Adrenal gland (tissue), 12 donors: ENCODE data around the gene IL17RB. TPM values are rescaled to one million over a fixed set of nuclear protein-coding genes. Genes with fewer than 3 reads are reported as not detected.

Experiments
- DNase-seq, 7 donors: peaks; one replicate each; pipeline ENCODE4 v3.0.0-alpha.2; 2019 to 2020
- H3K27ac ChIP-seq, 5 donors: fragments of 200-600 bp; sonication (generic) in 4 of 5; 1 replicate in 3 of 5; 2 replicates in 2 of 5; pipeline versions ENCODE4 v1.5.1 to v1.8.0; 2016 to 2020; ENCODE audit warnings: mild to moderate bottlenecking in 1 of 5
- H3K27me3 ChIP-seq: fragments of 200-600 bp; 2 replicates; pipeline ENCODE4 v1.8.0; 2021
- H3K36me3 ChIP-seq, 2 donors: fragments of 200-600 bp; replicated peaks in 1 of 2; 1 replicate in 1 of 2; 2 replicates in 1 of 2; pipeline versions ENCODE4 v1.5.1 to v1.8.0; 2018 to 2022
- H3K4me1 ChIP-seq, 2 donors: fragments of 200-600 bp; replicated peaks in 1 of 2; 1 replicate in 1 of 2; 2 replicates in 1 of 2; pipeline versions ENCODE4 v1.5.1 to v1.8.0; 2018 to 2021
- H3K4me3 ChIP-seq, 4 donors: fragments of 200-600 bp; sonication (generic) in 3 of 4; one replicate each; pipeline ENCODE4 v1.5.1; 2016 to 2018
- H3K9me3 ChIP-seq, 3 donors: fragments of 200-600 bp; sonication (generic) in 1 of 3; replicated peaks in 1 of 3; 1 replicate in 2 of 3; 2 replicates in 1 of 3; pipeline versions ENCODE4 v1.5.1 to v1.8.0; 2016 to 2021
- POLR2A ChIP-seq, 2 donors: fragments of 450-650 bp; IDR thresholded peaks; one replicate each; pipeline ENCODE4 v1.6.1; 2017; ENCODE audit warnings: antibody characterized with exemption in 2 of 2, mild to moderate bottlenecking in 2 of 2, moderate library complexity in 1 of 2
- WGBS, 4 donors: extraction: QIAGEN DNeasy Blood & Tissue Kit in 2 of 4; methylation state at CpG; one replicate each; pipeline versions ENCODE4 v1.1.5 to v1.1.7; 2013 to 2017; 5-methylcytosine and 5-hydroxymethylcytosine counted together
- intact Hi-C, 2 donors: fragments of 100-400 bp; cut with DNase I; formaldehyde crosslinking; loops; one replicate each; pipeline versions ENCODE4 v1.14.1 to v1.15.0; 2022 to 2023
- polyA plus RNA-seq, 3 donors: library from polyadenylated mRNA; stranded (reverse); fragments of 200-250 nt in 2 of 3; fragments of 350-450 nt in 1 of 3; fragmentation: Illumina TruSeq in 1 of 3; extraction: RNeasy Lipid Tissue Mini Kit (QIAGEN cat#74804) in 1 of 3; gene quantifications; one replicate each; pipeline ENCODE4 v1.2.3, GENCODE V29; 2013 to 2014
- small RNA-seq, 2 donors: library from RNA; depleted of rRNA; stranded (forward); fragments of <200 nt; gene quantifications; one replicate each; pipeline ENCODE3, GENCODE V24; 2016
- total RNA-seq, 9 donors: library from RNA; depleted of rRNA in 4 of 9; stranded (reverse); fragments of >200 nt in 4 of 9; fragments of 120-200 nt in 1 of 9; fragmentation: NEBNext Ultra II Directional in 1 of 9; extraction: Animal tissue kit (Norgen Biotek cat#: 25700) in 1 of 9; gene quantifications; one replicate each; pipeline versions ENCODE4 v1.1.0 to v1.2.4, GENCODE V29; 2013 to 2023
- TF ChIP-seq, protein P1 (sequence below), 6 experiments: fragments of 450-650 bp in 4 of 6; fragments of 200-600 bp in 2 of 6; sonication (generic) in 1 of 6; IDR thresholded peaks; 1 replicate in 5 of 6; 2 replicates in 1 of 6; pipeline versions ENCODE4 v1.5.1 to v1.8.0; 2016 to 2021; ENCODE audit warnings: antibody characterized with exemption in 6 of 6, mild to moderate bottlenecking in 2 of 6, moderate library complexity in 1 of 6
- donor health status: healthy with polysubstance abuse.
- donor health status: Bipolar disorder and iron deficiency.
- donor health status: DM: yes; HTN: yes; CAD: no.
- donor health status: DM: no; HTN: no; CAD: no.
- donor health status: DM: no; HTN: no; CAD: no.
- donor health status: DM: yes; HTN: yes; CAD: no.

The IL17RB gene
- total and polyA plus RNA-seq, 12 donors: 0.35 to 12.0 (median 2.1) TPM

DNA sequence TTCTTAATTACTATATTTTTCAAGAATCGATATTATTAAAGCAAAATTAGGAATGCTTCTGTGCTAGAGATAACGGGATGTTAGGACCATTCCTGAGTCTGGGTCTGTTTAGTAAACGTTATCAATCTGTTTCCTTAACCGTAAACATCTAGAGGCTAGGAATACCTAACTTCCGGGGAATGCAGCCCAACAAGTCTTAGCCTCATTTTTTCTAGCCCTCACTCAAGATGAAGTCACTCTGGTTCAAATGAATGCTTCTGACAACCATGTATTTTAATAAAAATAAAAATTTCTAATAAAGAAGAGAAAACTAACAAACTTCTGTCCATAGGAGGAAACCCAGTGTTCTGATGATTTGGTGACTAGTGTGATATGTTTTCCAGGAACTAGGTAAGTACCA is 56.3 kb downstream of the IL17RB start:
- 76 to 84% (median 81%) methylated on average over 5 of the region's 5 CpGs for WGBS, 4 donors
- DNase-seq: no peak
- Histone ChIP-seq H3K36me3 (no peaks in the 10 kb centered on the region), H3K27me3 (peaks cover 15% of the 10 kb centered on the region), H3K4me3 (no peak overlapping the region), H3K4me1 (no peaks in the 10 kb centered on the region), H3K9me3 (no peaks in the 10 kb centered on the region), H3K27ac (no peak overlapping the region)
- intact Hi-C loops: no loop called here
- TF ChIP-seq, protein P1, sequence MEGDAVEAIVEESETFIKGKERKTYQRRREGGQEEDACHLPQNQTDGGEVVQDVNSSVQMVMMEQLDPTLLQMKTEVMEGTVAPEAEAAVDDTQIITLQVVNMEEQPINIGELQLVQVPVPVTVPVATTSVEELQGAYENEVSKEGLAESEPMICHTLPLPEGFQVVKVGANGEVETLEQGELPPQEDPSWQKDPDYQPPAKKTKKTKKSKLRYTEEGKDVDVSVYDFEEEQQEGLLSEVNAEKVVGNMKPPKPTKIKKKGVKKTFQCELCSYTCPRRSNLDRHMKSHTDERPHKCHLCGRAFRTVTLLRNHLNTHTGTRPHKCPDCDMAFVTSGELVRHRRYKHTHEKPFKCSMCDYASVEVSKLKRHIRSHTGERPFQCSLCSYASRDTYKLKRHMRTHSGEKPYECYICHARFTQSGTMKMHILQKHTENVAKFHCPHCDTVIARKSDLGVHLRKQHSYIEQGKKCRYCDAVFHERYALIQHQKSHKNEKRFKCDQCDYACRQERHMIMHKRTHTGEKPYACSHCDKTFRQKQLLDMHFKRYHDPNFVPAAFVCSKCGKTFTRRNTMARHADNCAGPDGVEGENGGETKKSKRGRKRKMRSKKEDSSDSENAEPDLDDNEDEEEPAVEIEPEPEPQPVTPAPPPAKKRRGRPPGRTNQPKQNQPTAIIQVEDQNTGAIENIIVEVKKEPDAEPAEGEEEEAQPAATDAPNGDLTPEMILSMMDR (IDR thresholded peaks at IDR 0.05): no peak
- no peak for TF ChIP-seq POLR2A (IDR thresholded peaks at IDR 0.05)

DNA sequence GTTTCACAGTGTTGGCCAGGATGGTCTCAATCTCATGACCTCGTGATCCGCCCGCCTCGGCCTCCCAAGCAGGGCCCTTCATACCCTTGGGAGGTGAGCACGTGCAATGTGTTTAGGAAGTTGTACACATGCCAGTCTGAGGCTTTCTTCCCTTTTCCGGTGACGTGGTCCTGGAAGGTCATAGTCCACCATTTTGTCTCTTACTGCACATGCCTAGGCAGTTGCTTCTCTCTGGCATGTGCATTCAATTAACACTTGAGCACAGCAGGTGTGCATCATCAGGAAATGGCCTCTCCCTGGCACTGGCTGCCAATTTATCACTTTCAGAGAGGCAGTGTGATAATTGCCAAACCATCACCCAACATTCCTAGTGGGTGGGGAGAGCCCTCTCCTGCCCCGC is 67.0 kb downstream of the IL17RB start:
- Histone ChIP-seq H3K27ac (no peak overlapping the region), H3K4me3 (no peak overlapping the region), H3K27me3 (no peaks in the 10 kb centered on the region), H3K36me3 (no peaks in the 10 kb centered on the region), H3K9me3 (no peaks in the 10 kb centered on the region), H3K4me1 (no peaks in the 10 kb centered on the region)
- DNase-seq: no peak
- intact Hi-C loops: no loop called here
- no peak for TF ChIP-seq POLR2A (IDR thresholded peaks at IDR 0.05)
- 75 to 90% (median 87%) methylated on average over 8 of the region's 8 CpGs for WGBS, 4 donors

Small RNAs within 50 kb of the gene (small RNA-seq; reads per million reads assigned to genes)
- gene AC012467.1: 0 reads per million in 2 donors

Other genes starting within 250 kb of the IL17RB start
- 10 to 100 TPM in 4 of 9 donors, 1 to 10 TPM in 4, under 1 TPM in 1; 0.17 to 29.6 (median 5.4) TPM for gene CHDH, start 149 bp upstream of the IL17RB start, total RNA-seq
- 1 to 10 TPM; 1.1 to 6.0 (median 3.0) TPM for gene CHDH, start 149 bp upstream of the IL17RB start, polyA plus RNA-seq
- 10 to 100 TPM in 8 of 9 donors, 1 to 10 TPM in 1; 5.8 to 42.2 (median 22.1) TPM for gene ACTR8, start 35.6 kb downstream of the IL17RB start, total RNA-seq
- 10 to 100 TPM; 17.8 to 20.4 (median 18.9) TPM for gene ACTR8, start 35.6 kb downstream of the IL17RB start, polyA plus RNA-seq
- 100 to 1,000 TPM in 1 of 9 donors, 10 to 100 TPM in 8; 36.2 to 116 (median 59.7) TPM for gene SELENOK, start 45.3 kb downstream of the IL17RB start, total RNA-seq
- gene SELENOK, start 45.3 kb downstream of the IL17RB start, polyA plus RNA-seq: 100 to 1,000 TPM; 112 to 203 (median 123) TPM